A549 (cell line): ENCODE data around the gene USP11. TPM values are rescaled to one million over a fixed set of nuclear protein-coding genes. Genes with fewer than 3 reads are reported as not detected.

Experiments
- ATAC-seq, 2 experiments: fragments of 200-7000 bp in 1 of 2; fragments of >200 bp in 1 of 2; cut with Nextera tagmentation in 1 of 2; cut with Tn5 transposase in 1 of 2; 3 replicates each; pipeline versions ENCODE4 v1.8.0 to v1.9.1; 2018 to 2020; ENCODE audit warnings: mild to moderate bottlenecking in 1 of 2, moderate library complexity in 1 of 2
- CTCF ChIA-PET: fragments of 300-600 bp; sonication (Branson Sonifier 250); formaldehyde crosslinking; extraction: SDS; loops from one replicate; lab custom pipeline; 2021; ENCODE audit warnings: antibody characterized with exemption, inconsistent platforms; lab: Yijun Ruan, JAX
- POLR2A ChIA-PET: fragments of 350-600 bp; formaldehyde crosslinking; extraction: SDS; loops from one replicate; lab custom pipeline; 2021; ENCODE audit warnings: antibody characterized with exemption, inconsistent platforms; lab: Yijun Ruan, JAX
- DNase-seq, 2 experiments: peaks; one replicate each; pipeline versions ENCODE4 v3.0.0 to v3.0.0-alpha.2; 2011 to 2016; ENCODE audit warnings: low read depth in 1 of 2, low spot score in 1 of 2
- FAIRE-seq: peaks from 2 replicates; lab custom pipeline; 2011; peaks lifted over from hg19 to GRCh38; lab: Jason Lieb, UNC
- H3K27ac ChIP-seq, 2 experiments: fragments of >200 bp; sonication (Bioruptor Twin); formaldehyde crosslinking; 3 replicates each; pipeline ENCODE4 v1.5.1; 2016 to 2017
- H3K4me1 ChIP-seq: fragments of >200 bp; sonication (Bioruptor Twin); formaldehyde crosslinking; 3 replicates; pipeline ENCODE4 v1.6.1; 2016
- H3K4me2 ChIP-seq: fragments of >200 bp; sonication (Bioruptor Twin); formaldehyde crosslinking; 3 replicates; pipeline ENCODE4 v1.6.1; 2016
- H3K4me3 ChIP-seq: fragments of >200 bp; sonication (Bioruptor Twin); formaldehyde crosslinking; 3 replicates; pipeline ENCODE4 v1.5.1; 2016
- H3K9me3 ChIP-seq: fragments of >200 bp; sonication (Bioruptor Twin); formaldehyde crosslinking; 3 replicates; pipeline ENCODE4 v1.6.1; 2016
- BHLHE40 ChIP-seq: IDR thresholded peaks from 2 replicates; pipeline ENCODE4 v1.6.1; 2012; ENCODE audit warnings: low read depth, low read length, inconsistent platforms
- CBX2 ChIP-seq: fragments of 200-600 bp; sonication (generic); IDR thresholded peaks from 2 replicates; pipeline ENCODE4 v1.6.1; 2016; ENCODE audit warnings: low read depth, mild to moderate bottlenecking, borderline replicate concordance
- EP300 ChIP-seq, 2 experiments: fragments of >200 bp; sonication (Bioruptor Twin); formaldehyde crosslinking; IDR thresholded peaks; 2 replicates in 1 of 2; 3 replicates in 1 of 2; pipeline ENCODE4 v1.6.1; 2016 to 2017
- FOSB ChIP-seq: fragments of 250-450 bp; sonication (Bioruptor Pico); IDR thresholded peaks from 2 replicates; pipeline ENCODE4 v1.5.0; 2020; ENCODE audit warnings: mild to moderate bottlenecking, moderate library complexity
- FOSL2 ChIP-seq, 2 experiments: fragments of 450-650 bp in 1 of 2; fragments of >200 bp in 1 of 2; sonication (Bioruptor Twin) in 1 of 2; formaldehyde crosslinking; IDR thresholded peaks; 2 replicates each; pipeline versions ENCODE4 v1.5.0 to v1.6.1; 2016 to 2020; ENCODE audit warnings: mild to moderate bottlenecking in 1 of 2, moderate library complexity in 1 of 2
- GATA3 ChIP-seq: IDR thresholded peaks from 2 replicates; pipeline ENCODE4 v1.6.1; 2012; ENCODE audit warnings: borderline replicate concordance
- HOXA7 ChIP-seq: fragments of 250-450 bp; sonication (Bioruptor Pico); IDR thresholded peaks from 2 replicates; pipeline ENCODE4 v1.5.0; 2020; ENCODE audit warnings: mild to moderate bottlenecking, moderate library complexity
- HOXB13 ChIP-seq: fragments of 250-450 bp; sonication (Bioruptor Pico); IDR thresholded peaks from 2 replicates; pipeline ENCODE4 v1.5.0; 2020; ENCODE audit warnings: low read depth, mild to moderate bottlenecking, moderate library complexity
- HOXB5 ChIP-seq: fragments of 250-450 bp; sonication (Bioruptor Pico); IDR thresholded peaks from 2 replicates; pipeline ENCODE4 v1.5.0; 2020; ENCODE audit warnings: mild to moderate bottlenecking, moderate library complexity
- JUN ChIP-seq, 2 experiments: fragments of >200 bp; sonication (Bioruptor Twin); formaldehyde crosslinking; IDR thresholded peaks; 2 replicates in 1 of 2; 3 replicates in 1 of 2; pipeline ENCODE4 v1.6.1; 2016 to 2017
- JUNB ChIP-seq: fragments of >200 bp; sonication (Bioruptor Twin); formaldehyde crosslinking; IDR thresholded peaks from 2 replicates; pipeline ENCODE4 v1.6.1; 2016
- KDM1A ChIP-seq: fragments of 200-600 bp; sonication (generic); IDR thresholded peaks from 2 replicates; pipeline ENCODE4 v1.6.1; 2016; ENCODE audit warnings: low read depth, mild to moderate bottlenecking
- MAZ ChIP-seq: fragments of 150-350 bp; IDR thresholded peaks from 2 replicates; pipeline ENCODE4 v1.6.1; 2014; ENCODE audit warnings: antibody characterized with exemption, low read depth, low read length, borderline replicate concordance
- RARB ChIP-seq: fragments of 250-450 bp; sonication (Bioruptor Pico); IDR thresholded peaks from 2 replicates; pipeline ENCODE4 v1.8.0; 2021; ENCODE audit warnings: mild to moderate bottlenecking, moderate library complexity
- RCOR1 ChIP-seq: fragments of 150-350 bp; IDR thresholded peaks from 2 replicates; pipeline ENCODE4 v1.6.1; 2014; ENCODE audit warnings: antibody characterized with exemption, low read length, low read depth
- RNF2 ChIP-seq: fragments of 200-600 bp; sonication (generic); IDR thresholded peaks from 2 replicates; pipeline ENCODE4 v1.6.1; 2016; ENCODE audit warnings: low read depth, mild to moderate bottlenecking, antibody characterized with exemption, moderate library complexity, borderline replicate concordance
- SREBF2 ChIP-seq: fragments of 450-650 bp; IDR thresholded peaks from 2 replicates; pipeline ENCODE4 v1.6.1; 2014; ENCODE audit warnings: mild to moderate bottlenecking, moderate library complexity
- TP53 ChIP-seq: fragments of 250-450 bp; sonication (Bioruptor Pico); IDR thresholded peaks from 2 replicates; pipeline ENCODE4 v1.5.0; 2021; ENCODE audit warnings: mild to moderate bottlenecking, moderate library complexity
- ZC3H11A ChIP-seq: fragments of 450-650 bp; IDR thresholded peaks from 2 replicates; pipeline ENCODE4 v1.6.1; 2014; ENCODE audit warnings: antibody characterized with exemption, mild to moderate bottlenecking
- ZFP36 ChIP-seq: fragments of 450-650 bp; IDR thresholded peaks from 2 replicates; pipeline ENCODE4 v1.6.1; 2014; ENCODE audit warnings: borderline replicate concordance; ENCODE audit not compliant: partially characterized antibody
- ZSCAN20 ChIP-seq: fragments of 250-450 bp; sonication (Bioruptor Pico); IDR thresholded peaks from 2 replicates; pipeline ENCODE4 v1.8.0; 2022; ENCODE audit warnings: mild to moderate bottlenecking, moderate library complexity
- WGBS: methylation state at CpG from one replicate; pipeline ENCODE4 v1.1.6; 2017; ENCODE audit errors: missing lambda C conversion rate; 5-methylcytosine and 5-hydroxymethylcytosine counted together
- polyA plus RNA-seq, 4 experiments: library from polyadenylated mRNA; depleted of rRNA in 3 of 4; stranded (reverse); fragments of >200 nt; fragmentation: RNase III in 1 of 4; extraction: RNeasy Plus Mini Kit Qiagen cat#74134 plus additional on column Dnase treatment in 1 of 4; gene quantifications; 2 replicates in 3 of 4; 3 replicates in 1 of 4; pipeline ENCODE4 v1.2.3, GENCODE V29; 2011 to 2017
- TF ChIP-seq, protein P1 (sequence below): fragments of >200 bp; sonication (Bioruptor Twin); formaldehyde crosslinking; IDR thresholded peaks from 2 replicates; pipeline ENCODE4 v1.6.1; 2016
- TF ChIP-seq, protein P2 (sequence below): fragments of 250-450 bp; sonication (Bioruptor Pico); IDR thresholded peaks from 2 replicates; pipeline ENCODE4 v1.5.0; 2020; ENCODE audit warnings: low read depth, mild to moderate bottlenecking, moderate library complexity
- TF ChIP-seq, protein P3 (sequence below): fragments of 200-600 bp; sonication (generic); IDR thresholded peaks from 2 replicates; pipeline ENCODE4 v1.6.1; 2016; ENCODE audit warnings: antibody characterized with exemption, mild to moderate bottlenecking, moderate library complexity
- TF ChIP-seq, protein P4 (sequence below): IDR thresholded peaks from 2 replicates; pipeline ENCODE4 v1.6.1; 2012; ENCODE audit warnings: low read depth, borderline replicate concordance
- TF ChIP-seq, protein P5 (sequence below): IDR thresholded peaks from 2 replicates; pipeline ENCODE4 v1.6.1; 2012
- TF ChIP-seq, protein P6 (sequence below): IDR thresholded peaks from 2 replicates; pipeline ENCODE4 v1.6.1; 2012

Gene USP11
- polyA plus RNA-seq, 2 of the 4 experiments (the other 2 are of a cell fraction): 35.6 to 50.0 TPM

DNA sequence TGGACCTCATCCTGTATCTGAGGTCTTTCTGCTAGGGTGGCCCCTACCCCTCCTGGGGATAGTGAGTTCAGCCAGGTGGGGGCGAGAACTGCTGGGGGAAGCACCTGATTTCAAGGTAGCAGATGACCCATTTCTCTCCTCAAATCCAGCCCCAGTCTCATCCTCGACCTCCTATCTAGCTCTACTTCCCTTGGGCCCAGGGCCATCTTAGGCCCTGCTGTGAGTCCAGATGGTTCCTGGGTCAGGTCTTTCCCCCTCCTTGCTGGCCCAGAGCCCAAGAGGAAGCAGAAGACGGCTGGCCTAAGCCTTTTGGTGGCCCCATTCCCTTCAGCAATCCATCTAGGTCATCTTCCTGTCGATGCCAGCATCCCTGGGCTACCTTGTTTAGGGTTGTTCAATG is 11.1 kb upstream of the USP11 start:
- no peak for ATAC-seq
- H3K27ac ChIP-seq: no peak overlapping the region
- no peak overlapping the region for H3K4me3 ChIP-seq
- no peak for FAIRE-seq
- H3K4me1 ChIP-seq: peaks cover 23% of the 10 kb centered on the region
- H3K9me3 ChIP-seq: no peaks in the 10 kb centered on the region
- POLR2A ChIA-PET: no interaction called here
- WGBS: 80% methylated on average over 4 of the region's 4 CpGs
- CTCF ChIA-PET: interaction anchor here (1.0 kb wide), 1 partner anchor 301 kb away, joined by 3 read pairs; no protein-coding TSS in a partner anchor
- DNase-seq: no peak
- TF ChIP-seq, protein P1, sequence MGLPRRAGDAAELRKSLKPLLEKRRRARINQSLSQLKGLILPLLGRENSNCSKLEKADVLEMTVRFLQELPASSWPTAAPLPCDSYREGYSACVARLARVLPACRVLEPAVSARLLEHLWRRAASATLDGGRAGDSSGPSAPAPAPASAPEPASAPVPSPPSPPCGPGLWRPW: no peak
- TF ChIP-seq BHLHE40 (no peak), FOSL2 (IDR thresholded peaks at IDR 0.05) (no peak), FOSL2 (CRISPR knock-in tag; IDR thresholded peaks at IDR 0.05) (no peak), ZC3H11A (no peak), EP300 (IDR thresholded peaks at IDR 0.05) (no peak), HOXA7 (no peak), SREBF2 (no peak), HOXB13 (CRISPR knock-in tag) (no peak), HOXB5 (no peak), ZFP36 (no peak), ZSCAN20 (CRISPR knock-in tag) (no peak), RCOR1 (no peak), RARB (CRISPR knock-in tag) (no peak), FOSB (CRISPR knock-in tag) (no peak), MAZ (no peak)
- H3K4me2 ChIP-seq: no peak overlapping the region

DNA sequence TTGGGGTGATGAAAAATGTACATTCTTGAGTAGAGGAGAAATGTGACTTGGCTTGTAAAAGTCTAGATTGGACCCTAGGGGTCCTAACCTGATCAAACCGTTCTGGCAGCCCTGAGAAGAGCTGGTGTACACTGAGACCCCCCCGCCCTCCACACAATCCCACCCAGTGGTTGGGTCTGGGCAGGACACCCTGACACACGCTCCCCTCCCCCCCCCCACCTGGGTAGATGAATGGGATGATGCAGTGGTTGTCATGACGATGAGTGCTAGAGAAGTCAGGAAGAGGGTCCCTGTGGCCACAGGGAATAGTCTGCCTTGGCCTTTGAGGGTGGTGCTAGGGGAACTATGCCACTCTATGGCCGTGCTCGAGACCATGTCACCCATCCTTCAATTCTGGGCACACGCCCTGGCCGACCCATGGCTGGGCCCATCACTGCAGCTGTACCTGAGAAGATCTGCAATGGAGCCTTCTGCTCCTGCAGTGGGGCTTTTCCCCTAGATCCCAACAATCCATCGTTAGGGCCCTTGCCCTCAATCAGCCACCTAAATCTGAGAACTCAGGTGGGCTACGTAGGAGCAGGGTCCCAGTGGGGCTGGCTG is 10.0 kb upstream of the USP11 start:
- ATAC-seq (no peak), FAIRE-seq (no peak)
- H3K4me1 ChIP-seq: peaks cover 16% of the 10 kb centered on the region; the same call in 1 of the 3 replicates
- H3K4me3 ChIP-seq: no peak overlapping the region
- H3K4me2 ChIP-seq: no peak overlapping the region
- TF ChIP-seq JUNB: no peak
- TF ChIP-seq, protein P2, sequence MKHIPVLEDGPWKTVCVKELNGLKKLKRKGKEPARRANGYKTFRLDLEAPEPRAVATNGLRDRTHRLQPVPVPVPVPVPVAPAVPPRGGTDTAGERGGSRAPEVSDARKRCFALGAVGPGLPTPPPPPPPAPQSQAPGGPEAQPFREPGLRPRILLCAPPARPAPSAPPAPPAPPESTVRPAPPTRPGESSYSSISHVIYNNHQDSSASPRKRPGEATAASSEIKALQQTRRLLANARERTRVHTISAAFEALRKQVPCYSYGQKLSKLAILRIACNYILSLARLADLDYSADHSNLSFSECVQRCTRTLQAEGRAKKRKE (CRISPR knock-in tag): no peak
- TF ChIP-seq, all 56 proteins: peak for 0
- 92% methylated on average over 8 of the region's 10 CpGs for WGBS
- Histone ChIP-seq H3K9me3 (no peaks in the 10 kb centered on the region), H3K27ac (no peak overlapping the region)
- DNase-seq: no peak
- ChIA-PET POLR2A (no interaction called here), CTCF (no interaction called here)

DNA sequence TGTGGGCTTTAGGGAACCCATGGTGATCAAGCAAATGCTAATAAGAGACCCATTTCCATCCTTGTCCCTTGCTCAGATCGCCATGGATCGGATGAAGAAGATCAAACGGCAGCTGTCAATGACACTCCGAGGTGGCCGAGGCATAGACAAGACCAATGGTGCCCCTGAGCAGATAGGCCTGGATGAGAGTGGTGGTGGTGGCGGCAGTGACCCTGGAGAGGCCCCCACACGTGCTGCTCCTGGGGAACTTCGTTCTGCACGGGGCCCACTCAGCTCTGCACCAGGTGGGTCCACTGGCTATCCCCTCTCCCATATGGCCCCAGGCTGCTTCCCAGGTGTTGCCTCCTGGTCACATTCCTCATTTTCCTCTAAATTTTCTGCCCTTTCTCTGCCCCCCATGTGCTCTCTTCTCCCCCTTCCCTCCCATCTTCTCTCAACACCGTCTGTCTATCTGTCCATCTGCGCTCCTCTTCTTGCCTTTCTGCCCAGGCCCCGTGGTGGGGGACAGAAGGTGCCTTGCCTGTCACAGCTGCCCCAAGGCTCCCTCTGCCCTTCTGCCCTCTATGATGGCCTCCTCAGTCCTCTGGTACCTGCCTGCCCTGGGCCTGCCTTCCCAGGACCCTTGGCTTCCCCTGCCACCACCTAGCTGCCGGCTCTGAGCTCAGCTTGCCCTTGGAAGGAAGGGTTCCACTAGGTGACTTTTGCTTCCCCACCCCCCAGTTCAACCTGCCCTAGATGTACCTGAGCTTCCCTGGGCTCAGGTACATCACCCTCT is 9.1 kb upstream of the USP11 start:
- Histone ChIP-seq H3K27ac (no peak overlapping the region), H3K4me3 (no peak overlapping the region), H3K4me1 (peaks cover 16% of the 10 kb centered on the region; the same call in 1 of the 3 replicates), H3K4me2 (no peak overlapping the region), H3K9me3 (no peaks in the 10 kb centered on the region)
- no peak for FAIRE-seq
- ATAC-seq: no peak
- POLR2A ChIA-PET: no interaction called here
- CTCF ChIA-PET: no interaction called here
- no peak for DNase-seq
- 97% methylated on average over 13 of the region's 13 CpGs for WGBS
- no peak for TF ChIP-seq HOXB5
- no peak for TF ChIP-seq GATA3
- TF ChIP-seq, protein P3, sequence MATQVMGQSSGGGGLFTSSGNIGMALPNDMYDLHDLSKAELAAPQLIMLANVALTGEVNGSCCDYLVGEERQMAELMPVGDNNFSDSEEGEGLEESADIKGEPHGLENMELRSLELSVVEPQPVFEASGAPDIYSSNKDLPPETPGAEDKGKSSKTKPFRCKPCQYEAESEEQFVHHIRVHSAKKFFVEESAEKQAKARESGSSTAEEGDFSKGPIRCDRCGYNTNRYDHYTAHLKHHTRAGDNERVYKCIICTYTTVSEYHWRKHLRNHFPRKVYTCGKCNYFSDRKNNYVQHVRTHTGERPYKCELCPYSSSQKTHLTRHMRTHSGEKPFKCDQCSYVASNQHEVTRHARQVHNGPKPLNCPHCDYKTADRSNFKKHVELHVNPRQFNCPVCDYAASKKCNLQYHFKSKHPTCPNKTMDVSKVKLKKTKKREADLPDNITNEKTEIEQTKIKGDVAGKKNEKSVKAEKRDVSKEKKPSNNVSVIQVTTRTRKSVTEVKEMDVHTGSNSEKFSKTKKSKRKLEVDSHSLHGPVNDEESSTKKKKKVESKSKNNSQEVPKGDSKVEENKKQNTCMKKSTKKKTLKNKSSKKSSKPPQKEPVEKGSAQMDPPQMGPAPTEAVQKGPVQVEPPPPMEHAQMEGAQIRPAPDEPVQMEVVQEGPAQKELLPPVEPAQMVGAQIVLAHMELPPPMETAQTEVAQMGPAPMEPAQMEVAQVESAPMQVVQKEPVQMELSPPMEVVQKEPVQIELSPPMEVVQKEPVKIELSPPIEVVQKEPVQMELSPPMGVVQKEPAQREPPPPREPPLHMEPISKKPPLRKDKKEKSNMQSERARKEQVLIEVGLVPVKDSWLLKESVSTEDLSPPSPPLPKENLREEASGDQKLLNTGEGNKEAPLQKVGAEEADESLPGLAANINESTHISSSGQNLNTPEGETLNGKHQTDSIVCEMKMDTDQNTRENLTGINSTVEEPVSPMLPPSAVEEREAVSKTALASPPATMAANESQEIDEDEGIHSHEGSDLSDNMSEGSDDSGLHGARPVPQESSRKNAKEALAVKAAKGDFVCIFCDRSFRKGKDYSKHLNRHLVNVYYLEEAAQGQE: no peak
- TF ChIP-seq FOSB (CRISPR knock-in tag): no peak
- no peak for TF ChIP-seq KDM1A
- no peak for TF ChIP-seq TP53 (CRISPR knock-in tag)
- TF ChIP-seq, protein P4, sequence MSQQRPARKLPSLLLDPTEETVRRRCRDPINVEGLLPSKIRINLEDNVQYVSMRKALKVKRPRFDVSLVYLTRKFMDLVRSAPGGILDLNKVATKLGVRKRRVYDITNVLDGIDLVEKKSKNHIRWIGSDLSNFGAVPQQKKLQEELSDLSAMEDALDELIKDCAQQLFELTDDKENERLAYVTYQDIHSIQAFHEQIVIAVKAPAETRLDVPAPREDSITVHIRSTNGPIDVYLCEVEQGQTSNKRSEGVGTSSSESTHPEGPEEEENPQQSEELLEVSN: no peak
- no peak for TF ChIP-seq RNF2
- TF ChIP-seq CBX2: no peak
- TF ChIP-seq, protein P5, sequence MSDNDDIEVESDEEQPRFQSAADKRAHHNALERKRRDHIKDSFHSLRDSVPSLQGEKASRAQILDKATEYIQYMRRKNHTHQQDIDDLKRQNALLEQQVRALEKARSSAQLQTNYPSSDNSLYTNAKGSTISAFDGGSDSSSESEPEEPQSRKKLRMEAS: no peak
- TF ChIP-seq JUN (IDR thresholded peaks at IDR 0.05): no peak
- TF ChIP-seq, protein P6, sequence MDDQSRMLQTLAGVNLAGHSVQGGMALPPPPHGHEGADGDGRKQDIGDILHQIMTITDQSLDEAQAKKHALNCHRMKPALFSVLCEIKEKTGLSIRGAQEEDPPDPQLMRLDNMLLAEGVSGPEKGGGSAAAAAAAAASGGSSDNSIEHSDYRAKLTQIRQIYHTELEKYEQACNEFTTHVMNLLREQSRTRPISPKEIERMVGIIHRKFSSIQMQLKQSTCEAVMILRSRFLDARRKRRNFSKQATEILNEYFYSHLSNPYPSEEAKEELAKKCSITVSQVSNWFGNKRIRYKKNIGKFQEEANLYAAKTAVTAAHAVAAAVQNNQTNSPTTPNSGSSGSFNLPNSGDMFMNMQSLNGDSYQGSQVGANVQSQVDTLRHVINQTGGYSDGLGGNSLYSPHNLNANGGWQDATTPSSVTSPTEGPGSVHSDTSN: no peak
- TF ChIP-seq ZFP36: no peak
